Endothelial cell of umbilical vein (primary cell): ENCODE results near the gene IGFBP3. TPM values are rescaled to one million over a fixed set of nuclear protein-coding genes. Genes with fewer than 3 reads are reported as not detected.

Experiments used
- BruUV-seq: library from RNA; stranded (reverse); fragments of 400-500 nt; replicated peaks from 2 replicates; lab custom pipeline; 2021; lab: Mats Ljungman, UMichigan
- CTCF ChIA-PET: fragments of 300-600, 350-600 bp; sonication (Branson Sonifier 250); formaldehyde crosslinking; loops from one replicate; lab custom pipeline; 2021; ENCODE audit warnings: antibody characterized with exemption, inconsistent platforms; lab: Charles Lee
- POLR2A ChIA-PET: fragments of 300-600, 350-600 bp; sonication (Branson Sonifier 250); formaldehyde crosslinking; loops from one replicate; lab custom pipeline; 2021; ENCODE audit warnings: antibody characterized with exemption, inconsistent platforms; lab: Charles Lee
- DNase-seq: peaks from one replicate; pipeline ENCODE4 v3.0.0-alpha.2; 2011; ENCODE audit warnings: low read depth, low spot score
- FAIRE-seq: peaks from 2 replicates; lab custom pipeline; 2011; peaks lifted over from hg19 to GRCh38; lab: Jason Lieb, UNC
- H2AFZ ChIP-seq: 2 replicates; pipeline ENCODE4 v1.6.0; 2012; ENCODE audit warnings: low read depth, low read length, control low read depth, inconsistent platforms
- H3K27ac ChIP-seq: 2 replicates; pipeline ENCODE4 v1.5.1; 2011; ENCODE audit warnings: low read depth, mild to moderate bottlenecking, control low read depth, low read length, moderate library complexity; ENCODE audit not compliant: insufficient read depth
- H3K27me3 ChIP-seq, 2 experiments: 2 replicates each; pipeline versions ENCODE4 v1.6.0 to v1.6.1; 2011; ENCODE audit warnings: low read length in 2 of 2, mixed read lengths in 1 of 2; ENCODE audit not compliant: control insufficient read depth in 2 of 2, insufficient read depth in 2 of 2
- H3K36me3 ChIP-seq, 2 experiments: 2 replicates in 1 of 2; 3 replicates in 1 of 2; pipeline ENCODE4 v1.5.1; 2011; ENCODE audit warnings: low read length in 2 of 2, mild to moderate bottlenecking in 1 of 2, moderate library complexity in 1 of 2; ENCODE audit not compliant: control insufficient read depth in 2 of 2, insufficient read depth in 2 of 2; ENCODE audit errors: extremely low read depth in 1 of 2
- H3K4me1 ChIP-seq: 3 replicates; pipeline ENCODE4 v1.5.1; 2011; ENCODE audit warnings: mild to moderate bottlenecking, low read length; ENCODE audit not compliant: control insufficient read depth, insufficient read depth; ENCODE audit errors: extremely low read depth
- H3K4me2 ChIP-seq: 2 replicates; pipeline ENCODE4 v1.6.1; 2011; ENCODE audit warnings: low read length, control low read depth, mixed read lengths; ENCODE audit not compliant: insufficient read depth
- H3K4me3 ChIP-seq, 3 experiments: fragments of 200-600 bp in 1 of 3; sonication (generic), shearing (Covaris generic) in 1 of 3; replicated peaks in 1 of 3; 2 replicates each; pipeline ENCODE4 v1.5.1; 2011 to 2016; ENCODE audit warnings: control low read depth in 3 of 3, low read length in 3 of 3, mild to moderate bottlenecking in 2 of 3, inconsistent platforms in 1 of 3, low read depth in 1 of 3, moderate library complexity in 1 of 3; ENCODE audit not compliant: insufficient read depth in 1 of 3
- H3K79me2 ChIP-seq: 2 replicates; pipeline ENCODE4 v1.6.0; 2012; ENCODE audit warnings: low read length, inconsistent platforms; ENCODE audit not compliant: control insufficient read depth, insufficient read depth
- H3K9ac ChIP-seq: replicated peaks from 2 replicates; pipeline ENCODE3; 2011; ENCODE audit warnings: low read length, control low read depth; ENCODE audit not compliant: insufficient read depth; ENCODE audit errors: extremely low read depth
- H3K9me1 ChIP-seq: replicated peaks from 3 replicates; pipeline ENCODE4 v1.6.0; 2011; ENCODE audit warnings: mild to moderate bottlenecking, low read length; ENCODE audit not compliant: control insufficient read depth, insufficient read depth; ENCODE audit errors: extremely low read depth
- H3K9me3 ChIP-seq: replicated peaks from 2 replicates; pipeline ENCODE4 v1.5.1; 2012; ENCODE audit warnings: low read length, inconsistent platforms; ENCODE audit not compliant: control insufficient read depth, insufficient read depth
- H4K20me1 ChIP-seq: replicated peaks from 2 replicates; pipeline ENCODE3; 2011; ENCODE audit warnings: mild to moderate bottlenecking, low read length; ENCODE audit not compliant: control insufficient read depth, insufficient read depth; ENCODE audit errors: extremely low read depth
- FOS ChIP-seq: IDR thresholded peaks from 2 replicates; pipeline ENCODE4 v1.6.1; 2011; ENCODE audit warnings: mild to moderate bottlenecking, low read length, moderate library complexity, borderline replicate concordance; ENCODE audit not compliant: insufficient read depth
- GATA2 ChIP-seq: IDR thresholded peaks from 2 replicates; pipeline ENCODE4 v1.7.0; 2011; ENCODE audit warnings: low read depth, mild to moderate bottlenecking, moderate library complexity, mixed read lengths, low read length; ENCODE audit not compliant: insufficient read length, insufficient read depth
- JUN ChIP-seq: IDR thresholded peaks from 2 replicates; pipeline ENCODE4 v1.6.1; 2011; ENCODE audit warnings: borderline replicate concordance, low read depth; ENCODE audit not compliant: insufficient read length, insufficient read depth
- MYC ChIP-seq: IDR thresholded peaks from one replicate; pipeline ENCODE4 v1.6.1; 2011; ENCODE audit warnings: mild to moderate bottlenecking, low read depth, low read length
- POLR2A ChIP-seq: IDR thresholded peaks from 2 replicates; pipeline ENCODE4 v1.6.1; 2012; ENCODE audit warnings: low read depth, mild to moderate bottlenecking, control low read depth, low read length
- POLR2AphosphoS5 ChIP-seq: IDR thresholded peaks from 2 replicates; pipeline ENCODE4 v1.6.1; 2012; ENCODE audit warnings: low read depth, mild to moderate bottlenecking, control low read depth, low read length, moderate library complexity; ENCODE audit not compliant: insufficient read depth
- dilution Hi-C: fragments of 300-500 bp; cut with MboI; formaldehyde crosslinking; loops from one replicate; pipeline ENCODE4 v1.15.0; 2019; ENCODE audit warnings: low sequenced_read_pairs; ENCODE audit not compliant: extremely low pct_ligation_motif_present
- intact Hi-C: fragments of 100-400 bp; cut with micrococcal nuclease; formaldehyde crosslinking; loops from one replicate; pipeline ENCODE4 v1.10.0; 2022
- polyA plus RNA-seq, 4 experiments: library from polyadenylated mRNA; depleted of rRNA in 3 of 4; stranded (reverse) in 3 of 4; unstranded in 1 of 4; fragments of >200 nt; gene quantifications; 2 replicates each; pipeline versions ENCODE4 v1.2.1 to v1.2.3, GENCODE V29; 2011 to 2012; ENCODE audit warnings: missing spikeins in 1 of 4
- total RNA-seq: library from RNA; stranded (reverse); gene quantifications from 2 replicates; pipeline ENCODE4 v1.2.3, GENCODE V29; 2021
- TF ChIP-seq, protein P1 (sequence below): IDR thresholded peaks from 2 replicates; pipeline ENCODE4 v1.6.1; 2011; ENCODE audit not compliant: insufficient read depth, insufficient read length
- TF ChIP-seq, protein P2 (sequence below), 2 donors: IDR thresholded peaks; 1 replicate in 1 of 2; 2 replicates in 1 of 2; pipeline ENCODE4 v1.5.1; 2011; ENCODE audit warnings: low read length in 2 of 2, mild to moderate bottlenecking in 2 of 2, moderate library complexity in 2 of 2, control low read depth in 1 of 2, inconsistent platforms in 1 of 2, low read depth in 1 of 2; ENCODE audit not compliant: insufficient read depth in 1 of 2; ENCODE audit errors: extremely low read depth in 1 of 2

Gene IGFBP3
- total and polyA plus RNA-seq, 2 donors (not counting 3 experiments of a cell fraction or from before 2014, with no cell fraction given): 3.4 to 10.1 TPM

GRCh38 chr7:45910855-45911254 lies 10.2 kb downstream of the IGFBP3 start:
- Histone ChIP-seq H3K27ac (no peak overlapping the region), H3K9me3 (no peaks in the 10 kb centered on the region), H3K9ac (no peak overlapping the region), H3K27me3 (peaks cover 3 to 8% of the 10 kb centered on the region in 2 experiments), H3K4me2 (no peak overlapping the region), H3K9me1 (no peaks in the 10 kb centered on the region), H3K4me1 (no peaks in the 10 kb centered on the region), H2AFZ (no peak overlapping the region), H3K36me3 (no peaks in the 10 kb centered on the region), H3K4me3 (no peak overlapping the region), H4K20me1 (no peaks in the 10 kb centered on the region), H3K79me2 (no peaks in the 10 kb centered on the region)
- no peak for FAIRE-seq
- no TSS peak for BruUV-seq
- dilution Hi-C loops: no loop called here
- TF ChIP-seq JUN (no peak), POLR2AphosphoS5 (no peak), POLR2A (no peak), MYC (no peak), GATA2 (no peak), FOS (no peak)
- TF ChIP-seq, protein P1, sequence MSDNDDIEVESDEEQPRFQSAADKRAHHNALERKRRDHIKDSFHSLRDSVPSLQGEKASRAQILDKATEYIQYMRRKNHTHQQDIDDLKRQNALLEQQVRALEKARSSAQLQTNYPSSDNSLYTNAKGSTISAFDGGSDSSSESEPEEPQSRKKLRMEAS: no peak
- TF ChIP-seq, protein P2, sequence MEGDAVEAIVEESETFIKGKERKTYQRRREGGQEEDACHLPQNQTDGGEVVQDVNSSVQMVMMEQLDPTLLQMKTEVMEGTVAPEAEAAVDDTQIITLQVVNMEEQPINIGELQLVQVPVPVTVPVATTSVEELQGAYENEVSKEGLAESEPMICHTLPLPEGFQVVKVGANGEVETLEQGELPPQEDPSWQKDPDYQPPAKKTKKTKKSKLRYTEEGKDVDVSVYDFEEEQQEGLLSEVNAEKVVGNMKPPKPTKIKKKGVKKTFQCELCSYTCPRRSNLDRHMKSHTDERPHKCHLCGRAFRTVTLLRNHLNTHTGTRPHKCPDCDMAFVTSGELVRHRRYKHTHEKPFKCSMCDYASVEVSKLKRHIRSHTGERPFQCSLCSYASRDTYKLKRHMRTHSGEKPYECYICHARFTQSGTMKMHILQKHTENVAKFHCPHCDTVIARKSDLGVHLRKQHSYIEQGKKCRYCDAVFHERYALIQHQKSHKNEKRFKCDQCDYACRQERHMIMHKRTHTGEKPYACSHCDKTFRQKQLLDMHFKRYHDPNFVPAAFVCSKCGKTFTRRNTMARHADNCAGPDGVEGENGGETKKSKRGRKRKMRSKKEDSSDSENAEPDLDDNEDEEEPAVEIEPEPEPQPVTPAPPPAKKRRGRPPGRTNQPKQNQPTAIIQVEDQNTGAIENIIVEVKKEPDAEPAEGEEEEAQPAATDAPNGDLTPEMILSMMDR (IDR thresholded peaks at IDR 0.05; ENCODE audit: extremely low read depth in 1 of 2, insufficient read depth in 1 of 2, low read depth in 1 of 2, low read length in 2 of 2): no peak
- no peak for DNase-seq
- CTCF ChIA-PET: no interaction called here
- POLR2A ChIA-PET: no interaction called here
- intact Hi-C loops: no loop called here
